HL-60 (cell line): ENCODE results near the gene CYYR1.

ENCODE experiments used
- GABPA ChIP-seq: IDR thresholded peaks from 2 replicates; pipeline ENCODE4 v1.6.1; 2012; ENCODE audit warnings: low read depth
- POLR2AphosphoS5 ChIP-seq: IDR thresholded peaks from 2 replicates; pipeline ENCODE4 v1.6.1; 2012; ENCODE audit warnings: low read depth
- SPI1 ChIP-seq: IDR thresholded peaks from 2 replicates; pipeline ENCODE4 v1.6.1; 2012; ENCODE audit warnings: low read depth, mild to moderate bottlenecking, borderline replicate concordance
- TF ChIP-seq, protein P1 (sequence below): IDR thresholded peaks from one replicate; pipeline ENCODE4 v1.5.1; 2011; ENCODE audit warnings: low read length, control low read depth, inconsistent platforms; ENCODE audit not compliant: insufficient read depth
- TF ChIP-seq, protein P2 (sequence below): IDR thresholded peaks from 2 replicates; pipeline ENCODE4 v1.6.1; 2012; ENCODE audit warnings: low read depth; ENCODE audit not compliant: insufficient replicate concordance

GRCh38 chr21:26503414-26503813 lies 69.7 kb downstream of the CYYR1 start:
- TF ChIP-seq, protein P1, sequence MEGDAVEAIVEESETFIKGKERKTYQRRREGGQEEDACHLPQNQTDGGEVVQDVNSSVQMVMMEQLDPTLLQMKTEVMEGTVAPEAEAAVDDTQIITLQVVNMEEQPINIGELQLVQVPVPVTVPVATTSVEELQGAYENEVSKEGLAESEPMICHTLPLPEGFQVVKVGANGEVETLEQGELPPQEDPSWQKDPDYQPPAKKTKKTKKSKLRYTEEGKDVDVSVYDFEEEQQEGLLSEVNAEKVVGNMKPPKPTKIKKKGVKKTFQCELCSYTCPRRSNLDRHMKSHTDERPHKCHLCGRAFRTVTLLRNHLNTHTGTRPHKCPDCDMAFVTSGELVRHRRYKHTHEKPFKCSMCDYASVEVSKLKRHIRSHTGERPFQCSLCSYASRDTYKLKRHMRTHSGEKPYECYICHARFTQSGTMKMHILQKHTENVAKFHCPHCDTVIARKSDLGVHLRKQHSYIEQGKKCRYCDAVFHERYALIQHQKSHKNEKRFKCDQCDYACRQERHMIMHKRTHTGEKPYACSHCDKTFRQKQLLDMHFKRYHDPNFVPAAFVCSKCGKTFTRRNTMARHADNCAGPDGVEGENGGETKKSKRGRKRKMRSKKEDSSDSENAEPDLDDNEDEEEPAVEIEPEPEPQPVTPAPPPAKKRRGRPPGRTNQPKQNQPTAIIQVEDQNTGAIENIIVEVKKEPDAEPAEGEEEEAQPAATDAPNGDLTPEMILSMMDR, result no peak
- TF ChIP-seq POLR2AphosphoS5 (no peak), SPI1 (no peak), GABPA (no peak)
- TF ChIP-seq, protein P2, sequence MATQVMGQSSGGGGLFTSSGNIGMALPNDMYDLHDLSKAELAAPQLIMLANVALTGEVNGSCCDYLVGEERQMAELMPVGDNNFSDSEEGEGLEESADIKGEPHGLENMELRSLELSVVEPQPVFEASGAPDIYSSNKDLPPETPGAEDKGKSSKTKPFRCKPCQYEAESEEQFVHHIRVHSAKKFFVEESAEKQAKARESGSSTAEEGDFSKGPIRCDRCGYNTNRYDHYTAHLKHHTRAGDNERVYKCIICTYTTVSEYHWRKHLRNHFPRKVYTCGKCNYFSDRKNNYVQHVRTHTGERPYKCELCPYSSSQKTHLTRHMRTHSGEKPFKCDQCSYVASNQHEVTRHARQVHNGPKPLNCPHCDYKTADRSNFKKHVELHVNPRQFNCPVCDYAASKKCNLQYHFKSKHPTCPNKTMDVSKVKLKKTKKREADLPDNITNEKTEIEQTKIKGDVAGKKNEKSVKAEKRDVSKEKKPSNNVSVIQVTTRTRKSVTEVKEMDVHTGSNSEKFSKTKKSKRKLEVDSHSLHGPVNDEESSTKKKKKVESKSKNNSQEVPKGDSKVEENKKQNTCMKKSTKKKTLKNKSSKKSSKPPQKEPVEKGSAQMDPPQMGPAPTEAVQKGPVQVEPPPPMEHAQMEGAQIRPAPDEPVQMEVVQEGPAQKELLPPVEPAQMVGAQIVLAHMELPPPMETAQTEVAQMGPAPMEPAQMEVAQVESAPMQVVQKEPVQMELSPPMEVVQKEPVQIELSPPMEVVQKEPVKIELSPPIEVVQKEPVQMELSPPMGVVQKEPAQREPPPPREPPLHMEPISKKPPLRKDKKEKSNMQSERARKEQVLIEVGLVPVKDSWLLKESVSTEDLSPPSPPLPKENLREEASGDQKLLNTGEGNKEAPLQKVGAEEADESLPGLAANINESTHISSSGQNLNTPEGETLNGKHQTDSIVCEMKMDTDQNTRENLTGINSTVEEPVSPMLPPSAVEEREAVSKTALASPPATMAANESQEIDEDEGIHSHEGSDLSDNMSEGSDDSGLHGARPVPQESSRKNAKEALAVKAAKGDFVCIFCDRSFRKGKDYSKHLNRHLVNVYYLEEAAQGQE, result no peak
